GM11168 (cell line): ENCODE data around the gene NECAP2.

Source experiments
- in situ Hi-C: fragments of 300-500 bp; cut with MboI; formaldehyde crosslinking; loops from one replicate; pipeline ENCODE4 v1.12.0; 2022; ENCODE audit warnings: low sequenced_read_pairs; ENCODE audit not compliant: unreplicated experiment

The NECAP2 gene, protein sequence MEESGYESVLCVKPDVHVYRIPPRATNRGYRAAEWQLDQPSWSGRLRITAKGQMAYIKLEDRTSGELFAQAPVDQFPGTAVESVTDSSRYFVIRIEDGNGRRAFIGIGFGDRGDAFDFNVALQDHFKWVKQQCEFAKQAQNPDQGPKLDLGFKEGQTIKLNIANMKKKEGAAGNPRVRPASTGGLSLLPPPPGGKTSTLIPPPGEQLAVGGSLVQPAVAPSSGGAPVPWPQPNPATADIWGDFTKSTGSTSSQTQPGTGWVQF

GRCh38 chr1:16440470-16441281 lies at the start of gene NECAP2:
Gene NECAP2, plus strand, starts transcription at chr1:16440724. Its CDS starts 38 bp downstream, at chr1:16440762.
- in situ Hi-C loops, result no loop called here

GRCh38 chr1:16391411-16391810 lies 49.1 kb upstream of the NECAP2 start:
- in situ Hi-C loops, result no loop called here

DNA sequence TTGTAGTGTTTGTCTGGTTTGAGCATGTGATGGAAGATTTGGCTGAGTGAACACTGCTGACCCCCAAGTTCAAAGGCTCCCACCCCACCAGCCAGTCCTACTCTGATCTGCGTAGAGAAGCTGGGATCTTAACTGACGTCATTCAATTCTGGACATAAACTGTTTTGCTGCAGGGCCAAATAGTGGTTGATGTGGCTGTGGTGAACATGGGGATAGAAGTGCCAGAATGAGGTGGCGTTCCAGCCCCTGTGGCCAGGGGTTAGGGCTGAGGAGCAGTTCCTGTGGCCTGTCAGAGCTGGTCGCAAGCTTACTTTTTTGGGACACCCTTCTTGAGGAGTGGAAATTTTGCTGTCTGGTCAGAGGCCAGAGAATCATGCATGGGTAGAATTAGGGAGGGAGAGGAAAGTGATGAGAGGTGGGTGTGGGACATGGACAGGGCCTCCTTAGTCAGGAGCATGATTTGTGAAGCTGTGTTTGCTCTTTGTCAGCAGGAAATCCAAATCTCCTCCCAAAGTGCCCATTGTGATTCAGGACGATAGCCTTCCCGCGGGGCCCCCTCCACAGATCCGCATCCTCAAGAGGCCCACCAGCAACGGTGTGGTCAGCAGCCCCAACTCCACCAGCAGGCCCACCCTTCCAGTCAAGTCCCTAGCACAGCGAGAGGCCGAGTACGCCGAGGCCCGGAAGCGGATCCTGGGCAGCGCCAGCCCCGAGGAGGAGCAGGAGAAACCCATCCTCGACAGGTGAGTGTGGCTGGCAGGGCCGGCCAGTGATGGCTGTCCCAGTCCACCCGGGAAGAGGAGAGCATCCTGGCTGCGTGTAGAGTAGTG lies 47.6 kb upstream of the NECAP2 start:
- in situ Hi-C loops, result no loop called here

GRCh38 chr1:16393570-16394521 lies 46.7 kb upstream of the NECAP2 start:
- in situ Hi-C loops, result no loop called here

GRCh38 chr1:16394977-16395376 lies 45.5 kb upstream of the NECAP2 start:
- in situ Hi-C loops, result no loop called here

DNA sequence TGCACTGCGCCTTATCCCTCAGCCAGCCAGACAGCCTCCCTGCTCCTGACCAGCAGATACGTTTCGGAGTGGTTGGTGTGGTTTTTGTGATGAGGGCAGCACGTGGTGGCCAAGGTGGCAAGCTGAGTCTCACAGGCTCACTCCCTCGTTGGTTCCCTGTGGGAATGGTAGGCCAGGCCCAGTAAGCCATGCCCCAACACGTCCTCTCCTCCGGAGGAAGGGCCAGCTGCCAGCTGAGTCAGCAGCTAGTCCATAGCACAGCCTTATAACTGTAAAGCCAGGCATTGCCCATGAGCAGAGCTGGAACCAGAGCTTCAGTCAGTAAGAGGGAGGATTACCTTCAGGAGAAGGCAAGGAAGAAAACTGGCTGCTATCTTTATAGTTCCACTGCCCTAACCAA lies 43.9 kb upstream of the NECAP2 start:
- in situ Hi-C loops, result no loop called here

DNA sequence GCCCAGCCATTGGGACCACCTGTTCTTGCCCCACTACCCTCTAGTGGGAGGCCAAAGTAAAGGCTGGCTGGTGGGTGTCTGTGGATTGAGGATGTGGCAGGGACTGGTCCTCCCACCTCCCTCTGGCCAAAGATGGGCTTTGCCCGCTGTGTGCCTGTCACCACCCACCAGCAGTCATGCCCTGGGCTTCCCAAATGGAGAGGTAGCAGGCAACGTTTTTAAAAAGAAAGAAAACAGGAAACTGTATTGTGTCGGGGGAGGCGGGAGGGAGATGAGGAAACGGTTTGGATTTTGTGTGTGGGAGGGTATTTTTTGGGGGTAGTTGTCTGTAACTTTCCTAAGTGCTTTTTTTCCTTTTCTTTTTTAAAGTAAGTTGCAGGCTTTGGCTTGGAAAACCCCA lies 43.4 kb upstream of the NECAP2 start:
- in situ Hi-C loops, result no loop called here

- in situ Hi-C loops, result no loop called here
Observed at GRCh38 chr1:16398371-16398953, 42.1 kb upstream of the NECAP2 start.

DNA sequence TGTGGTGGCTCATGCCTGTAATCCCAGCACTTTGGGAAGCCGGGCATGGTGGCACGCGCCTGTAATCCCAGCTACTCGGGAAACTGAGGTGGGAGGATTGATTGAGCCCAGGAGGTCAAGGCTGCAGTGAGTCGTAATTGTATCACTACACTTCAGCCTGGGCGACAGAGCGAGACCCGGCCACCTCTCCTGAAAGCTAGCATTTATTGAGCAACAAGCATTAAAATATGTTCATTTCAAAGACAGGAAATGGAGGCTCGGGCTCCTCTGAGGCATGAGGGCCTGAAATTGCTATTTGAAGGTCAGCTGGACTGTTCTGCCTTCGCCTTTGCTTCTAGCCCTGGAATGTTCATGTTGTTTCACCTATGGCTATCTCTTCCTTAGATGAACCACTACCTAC lies 37.8 kb upstream of the NECAP2 start:
- in situ Hi-C loops, result no loop called here

- in situ Hi-C loops, result no loop called here
Observed at GRCh38 chr1:16405441-16405840, 35.1 kb upstream of the NECAP2 start.

- in situ Hi-C loops, result no loop called here
Observed at GRCh38 chr1:16406868-16407267, 33.7 kb upstream of the NECAP2 start.

- in situ Hi-C loops, result no loop called here
Observed at GRCh38 chr1:16409536-16410152, 30.9 kb upstream of the NECAP2 start.

- in situ Hi-C loops, result no loop called here
Observed at GRCh38 chr1:16410803-16411202, 29.7 kb upstream of the NECAP2 start.

DNA sequence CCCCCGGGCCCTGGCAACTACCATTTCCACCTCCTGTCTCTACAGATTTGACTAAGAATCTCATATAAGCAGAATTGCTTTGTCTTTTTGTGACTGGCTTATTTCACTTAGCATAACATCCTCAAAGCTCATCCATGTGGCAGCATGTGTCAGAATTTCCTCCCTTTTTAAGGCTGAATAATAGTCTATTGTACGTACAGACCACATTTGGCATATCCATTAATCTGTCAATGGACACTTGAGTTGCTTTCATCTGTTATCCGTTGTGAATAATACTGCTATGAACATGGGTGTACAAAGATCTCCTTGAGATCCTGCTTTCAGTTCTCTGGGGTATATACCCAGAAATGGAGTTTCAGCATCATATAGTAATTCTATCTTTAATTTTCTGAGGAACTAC lies 27.3 kb upstream of the NECAP2 start:
- in situ Hi-C loops, result no loop called here

DNA sequence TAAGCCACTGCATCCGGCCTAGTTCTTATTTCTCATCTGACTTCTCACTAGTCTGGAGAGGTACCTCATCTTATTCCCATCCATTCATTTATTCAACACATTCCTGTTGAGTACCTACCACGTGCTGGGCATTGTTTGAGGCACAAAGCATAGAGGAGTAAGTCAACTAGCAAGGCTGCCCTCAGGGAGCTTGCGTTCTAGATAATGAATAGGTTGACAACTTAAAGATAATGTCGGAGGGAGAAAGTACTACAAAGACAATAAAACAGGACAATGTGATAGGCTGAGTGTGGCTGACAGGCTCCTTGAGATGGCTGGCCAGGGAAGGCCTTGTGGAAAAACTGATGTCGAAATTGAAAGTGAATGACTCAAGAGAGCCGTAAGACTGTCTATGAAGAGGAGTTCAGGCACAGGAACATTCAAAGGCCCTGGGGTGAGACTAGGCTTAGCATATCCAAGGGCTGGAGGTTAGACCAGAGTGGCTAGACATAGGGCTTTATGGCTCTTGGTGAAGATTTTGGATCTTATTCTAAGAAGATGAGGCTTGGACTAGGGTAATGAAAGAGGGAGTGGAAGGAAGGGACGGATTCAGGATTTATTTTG lies 21.6 kb upstream of the NECAP2 start:
- in situ Hi-C loops, result no loop called here

GRCh38 chr1:16420424-16421118 lies 20.0 kb upstream of the NECAP2 start:
- in situ Hi-C loops, result no loop called here

DNA sequence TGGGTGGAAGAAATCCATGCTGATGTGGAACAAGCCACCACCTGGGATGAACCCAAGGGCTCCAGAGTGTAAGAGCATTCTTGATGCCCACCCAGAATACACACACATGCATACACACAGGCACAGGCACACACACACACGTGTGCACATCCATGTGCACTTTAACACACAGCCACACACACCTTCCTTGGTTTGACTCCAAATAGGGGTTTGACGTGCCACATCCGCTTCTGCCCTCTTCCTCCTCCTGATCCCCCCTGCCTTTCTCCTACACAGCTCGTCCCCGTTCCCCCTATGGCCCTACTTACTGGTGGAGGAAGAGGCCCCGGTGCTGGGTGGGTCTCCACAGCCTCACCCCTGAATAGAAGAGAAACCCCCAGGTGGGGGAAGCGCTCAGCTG lies 19.3 kb upstream of the NECAP2 start:
- in situ Hi-C loops, result no loop called here

GRCh38 chr1:16422041-16422440 lies 18.5 kb upstream of the NECAP2 start:
- in situ Hi-C loops, result no loop called here
